Liver (tissue), 9 donors: ENCODE data around the gene SLC47A2. TPM values are rescaled to one million over a fixed set of nuclear protein-coding genes. Genes with fewer than 3 reads are reported as not detected.

Source experiments
- DNase-seq: peaks from one replicate; pipeline ENCODE4 v3.0.0-alpha.2; 2017; ENCODE audit warnings: low spot score
- H3K27ac ChIP-seq, 2 donors: one replicate each; pipeline ENCODE4 v1.7.0; 2013; ENCODE audit warnings: inconsistent platforms in 2 of 2, low read length in 2 of 2, control low read depth in 1 of 2, low read depth in 1 of 2, mild to moderate bottlenecking in 1 of 2
- H3K27me3 ChIP-seq, 4 donors: one replicate each; pipeline versions ENCODE4 v1.6.1 to v1.7.0; 2013; ENCODE audit warnings: low read length in 3 of 4, inconsistent platforms in 1 of 4, mild to moderate bottlenecking in 1 of 4, moderate library complexity in 1 of 4; ENCODE audit not compliant: control insufficient read depth in 4 of 4, insufficient read depth in 4 of 4
- H3K36me3 ChIP-seq, 4 donors: one replicate each; pipeline versions ENCODE4 v1.6.1 to v1.7.0; 2013; ENCODE audit warnings: low read length in 3 of 4, mild to moderate bottlenecking in 3 of 4, low read depth in 1 of 4, moderate library complexity in 1 of 4; ENCODE audit not compliant: control insufficient read depth in 4 of 4, insufficient read depth in 3 of 4
- H3K4me1 ChIP-seq, 4 donors: one replicate each; pipeline versions ENCODE4 v1.6.1 to v1.7.0; 2013; ENCODE audit warnings: low read length in 3 of 4, mild to moderate bottlenecking in 3 of 4, moderate library complexity in 1 of 4; ENCODE audit not compliant: control insufficient read depth in 4 of 4, insufficient read depth in 4 of 4
- H3K4me3 ChIP-seq, 3 donors: one replicate each; pipeline versions ENCODE4 v1.6.1 to v1.7.0; 2013; ENCODE audit warnings: low read length in 3 of 3, control low read depth in 1 of 3, low read depth in 1 of 3, mild to moderate bottlenecking in 1 of 3
- H3K9ac ChIP-seq, 2 donors: one replicate each; pipeline ENCODE4 v1.7.0; 2013; ENCODE audit warnings: low read length in 2 of 2, mild to moderate bottlenecking in 2 of 2, moderate library complexity in 2 of 2, control low read depth in 1 of 2, low read depth in 1 of 2
- H3K9me3 ChIP-seq, 4 donors: one replicate each; pipeline versions ENCODE4 v1.6.1 to v1.7.0; 2013; ENCODE audit warnings: low read length in 3 of 4; ENCODE audit not compliant: control insufficient read depth in 4 of 4
- CTCF ChIP-seq: fragments of 150-350 bp; IDR thresholded peaks from 2 replicates; pipeline ENCODE4 v1.5.1; 2017; ENCODE audit warnings: improper control_type of control experiment, low read depth, low read length; ENCODE audit not compliant: missing input control
- HNF4A ChIP-seq, 2 donors: conservative IDR thresholded peaks; 2 replicates each; pipeline ENCODE4 v1.6.1; 2016; ENCODE audit warnings: antibody characterized with exemption in 2 of 2, mild to moderate bottlenecking in 2 of 2
- MAX ChIP-seq: IDR thresholded peaks from 2 replicates; pipeline ENCODE4 v1.6.1; 2016; ENCODE audit warnings: antibody characterized with exemption
- NR2F2 ChIP-seq: IDR thresholded peaks from 2 replicates; pipeline ENCODE4 v1.6.1; 2016; ENCODE audit warnings: antibody characterized with exemption
- RAD21 ChIP-seq, 2 donors: IDR thresholded peaks; 2 replicates each; pipeline ENCODE4 v1.6.1; 2016; ENCODE audit warnings: antibody characterized with exemption in 2 of 2, mild to moderate bottlenecking in 2 of 2
- RXRA ChIP-seq, 2 donors: IDR thresholded peaks; 2 replicates each; pipeline ENCODE4 v1.6.1; 2017 to 2018; ENCODE audit warnings: antibody characterized with exemption in 2 of 2, mild to moderate bottlenecking in 1 of 2
- SP1 ChIP-seq: IDR thresholded peaks from 2 replicates; pipeline ENCODE4 v1.6.1; 2018; ENCODE audit warnings: antibody characterized with exemption, mild to moderate bottlenecking
- YY1 ChIP-seq: IDR thresholded peaks from 2 replicates; pipeline ENCODE4 v1.6.1; 2016; ENCODE audit warnings: antibody characterized with exemption, mild to moderate bottlenecking
- ZBTB33 ChIP-seq: IDR thresholded peaks from 2 replicates; pipeline ENCODE4 v1.6.1; 2016; ENCODE audit warnings: antibody characterized with exemption
- WGBS: extraction: QIAGEN DNeasy Blood & Tissue Kit; methylation state at CpG from one replicate; pipeline ENCODE4 v1.1.7; 2013; 5-methylcytosine and 5-hydroxymethylcytosine counted together
- polyA plus RNA-seq, 2 donors: library from polyadenylated mRNA; stranded (reverse) in 1 of 2; unstranded in 1 of 2; fragments of 200-250 nt in 1 of 2; fragments of >200 nt in 1 of 2; fragmentation: Nextera tagmentation in 1 of 2; extraction: Ambion mirVana in 1 of 2; gene quantifications; one replicate each; pipeline versions ENCODE4 v1.2.1 to v1.2.3, GENCODE V29; 2013 to 2015
- total RNA-seq, 2 donors: library from RNA; depleted of rRNA; stranded (reverse); fragments of >200 nt; gene quantifications; one replicate each; pipeline ENCODE4 v1.2.3, GENCODE V29; 2014
- donor health status: healthy.
- donor health status: healthy.
- donor health status: healthy.
- donor health status: healthy.
- donor health status: healthy.

The SLC47A2 gene
- total and polyA plus RNA-seq, 4 donors: 0.08 TPM; not detected in 3

- no peak for TF ChIP-seq ZBTB33
Measured at GRCh38 chr17:19646788-19647696, 69.3 kb downstream of the SLC47A2 start (continued).

GRCh38 chr17:19645734-19646201 lies 70.6 kb downstream of the SLC47A2 start:
- Histone ChIP-seq H3K9me3 (no peaks in the 10 kb centered on the region), H3K4me1 (peaks cover 11 to 57% (median 47%) of the 10 kb centered on the region in 4 donors), H3K9ac (peak overlapping the region in 1 of 2 donors; percentile 29), H3K4me3 (peak overlapping the region in 2 of 3 donors; percentile 48 to 49), H3K27ac (peak overlapping the region; percentile 94 to 98), H3K36me3 (no peaks in the 10 kb centered on the region), H3K27me3 (no peaks in the 10 kb centered on the region)
- WGBS: 14% methylated on average over 4 of the region's 4 CpGs
- TF ChIP-seq RAD21 (IDR thresholded peaks at IDR 0.05): peak; percentile 81 to 89
- TF ChIP-seq YY1: peak; percentile 70
- peak; percentile 43 for TF ChIP-seq MAX
- peak; percentile 8 to 18 for TF ChIP-seq HNF4A (conservative IDR thresholded peaks at IDR 0.05)
- peak; percentile 67 for TF ChIP-seq CTCF
- no peak for TF ChIP-seq NR2F2
- TF ChIP-seq RXRA (IDR thresholded peaks at IDR 0.05): peak in 1 of 2 donors; percentile 18
- no peak for TF ChIP-seq SP1
- DNase-seq: peak; percentile 52

GRCh38 chr17:19644493-19645210 lies 71.7 kb downstream of the SLC47A2 start:
- WGBS: 60% methylated on average over 5 of the region's 5 CpGs
- no peak for DNase-seq
- Histone ChIP-seq H3K9me3 (no peaks in the 10 kb centered on the region), H3K27ac (peak overlapping the region; percentile 13 to 35), H3K4me1 (peaks cover 11 to 57% (median 46%) of the 10 kb centered on the region in 4 donors), H3K9ac (peak overlapping the region in 1 of 2 donors; percentile 29), H3K36me3 (no peaks in the 10 kb centered on the region), H3K4me3 (peak overlapping the region in 2 of 3 donors; percentile 12 to 14), H3K27me3 (no peaks in the 10 kb centered on the region)
- TF ChIP-seq RAD21 (IDR thresholded peaks at IDR 0.05) (no peak), HNF4A (conservative IDR thresholded peaks at IDR 0.05) (peak in 1 of 2 donors; percentile 36)
